Measurements from ENCODE around the gene ITGB6. TPM values are rescaled to one million over a fixed set of nuclear protein-coding genes. Genes with fewer than 3 reads are reported as not detected.

ITGB6 gene
- total RNA-seq, 1 donor from 2014 or later, result 0.99 TPM

DNA sequence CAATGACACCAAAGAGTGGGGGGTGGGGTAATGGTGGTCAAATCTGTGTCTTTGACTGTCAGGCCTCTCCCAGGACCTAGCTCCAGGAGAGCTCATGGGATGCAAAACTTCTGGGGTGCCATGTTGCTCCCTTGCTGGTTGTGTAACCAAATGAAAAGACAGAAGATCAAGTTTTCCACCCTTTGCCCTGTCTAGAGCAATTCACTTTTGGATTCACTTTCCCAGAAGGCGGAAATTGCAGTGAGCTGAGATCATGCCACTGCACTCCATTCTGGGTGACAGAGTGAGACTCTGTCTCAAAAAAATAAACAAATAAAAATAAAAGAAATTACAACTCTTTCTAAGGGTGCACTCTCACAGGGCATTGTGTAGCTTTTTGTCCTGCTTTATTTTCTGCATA, 102.7 kb downstream of the ITGB6 start:
- TF ChIP-seq, protein P1, sequence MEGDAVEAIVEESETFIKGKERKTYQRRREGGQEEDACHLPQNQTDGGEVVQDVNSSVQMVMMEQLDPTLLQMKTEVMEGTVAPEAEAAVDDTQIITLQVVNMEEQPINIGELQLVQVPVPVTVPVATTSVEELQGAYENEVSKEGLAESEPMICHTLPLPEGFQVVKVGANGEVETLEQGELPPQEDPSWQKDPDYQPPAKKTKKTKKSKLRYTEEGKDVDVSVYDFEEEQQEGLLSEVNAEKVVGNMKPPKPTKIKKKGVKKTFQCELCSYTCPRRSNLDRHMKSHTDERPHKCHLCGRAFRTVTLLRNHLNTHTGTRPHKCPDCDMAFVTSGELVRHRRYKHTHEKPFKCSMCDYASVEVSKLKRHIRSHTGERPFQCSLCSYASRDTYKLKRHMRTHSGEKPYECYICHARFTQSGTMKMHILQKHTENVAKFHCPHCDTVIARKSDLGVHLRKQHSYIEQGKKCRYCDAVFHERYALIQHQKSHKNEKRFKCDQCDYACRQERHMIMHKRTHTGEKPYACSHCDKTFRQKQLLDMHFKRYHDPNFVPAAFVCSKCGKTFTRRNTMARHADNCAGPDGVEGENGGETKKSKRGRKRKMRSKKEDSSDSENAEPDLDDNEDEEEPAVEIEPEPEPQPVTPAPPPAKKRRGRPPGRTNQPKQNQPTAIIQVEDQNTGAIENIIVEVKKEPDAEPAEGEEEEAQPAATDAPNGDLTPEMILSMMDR (IDR thresholded peaks at IDR 0.05; ENCODE audit: borderline replicate concordance), result no peak
- H3K4me3 ChIP-seq, result no peak overlapping the region
- peaks cover 19% of the 10 kb centered on the region for H3K9me3 ChIP-seq (replicated peaks)
- no peak overlapping the region for H3K27ac ChIP-seq (replicated peaks)
- no peaks in the 10 kb centered on the region for H3K27me3 ChIP-seq (ENCODE audit: low read depth)
- H3K36me3 ChIP-seq, result no peaks in the 10 kb centered on the region
- DNase-seq, result no peak
- H3K4me1 ChIP-seq, result no peaks in the 10 kb centered on the region
- intact Hi-C loops (cut with micrococcal nuclease), result no loop called here

- intact Hi-C loops (cut with micrococcal nuclease), result no loop called here
- no peaks in the 10 kb centered on the region for H3K4me1 ChIP-seq
Measured at GRCh38 chr2:160096409-160096808, 103.7 kb downstream of the ITGB6 start.

GRCh38 chr2:160092445-160092844, 107.6 kb downstream of the ITGB6 start:
- Histone ChIP-seq H3K4me1 (no peaks in the 10 kb centered on the region), H3K27me3 (ENCODE audit: low read depth) (no peaks in the 10 kb centered on the region), H3K9me3 (replicated peaks) (peaks cover 62% of the 10 kb centered on the region), H3K27ac (replicated peaks) (no peak overlapping the region), H3K4me3 (no peak overlapping the region), H3K36me3 (no peaks in the 10 kb centered on the region)
- TF ChIP-seq, protein P1 (IDR thresholded peaks at IDR 0.05; ENCODE audit: borderline replicate concordance), result no peak
- intact Hi-C loops (cut with micrococcal nuclease), result no loop called here
- no peak for DNase-seq

More at GRCh38 chr2:160096409-160096808, 103.7 kb downstream of the ITGB6 start:
- Histone ChIP-seq H3K36me3 (no peaks in the 10 kb centered on the region), H3K9me3 (replicated peaks) (peaks cover 23% of the 10 kb centered on the region), H3K4me3 (no peak overlapping the region), H3K27ac (replicated peaks) (no peak overlapping the region), H3K27me3 (ENCODE audit: low read depth) (no peaks in the 10 kb centered on the region)
- DNase-seq, result no peak
- TF ChIP-seq, protein P1 (IDR thresholded peaks at IDR 0.05; ENCODE audit: borderline replicate concordance), result no peak

GRCh38 chr2:160091381-160091780, 108.7 kb downstream of the ITGB6 start:
- no peaks in the 10 kb centered on the region for H3K4me1 ChIP-seq
- no peak overlapping the region for H3K4me3 ChIP-seq
- no peaks in the 10 kb centered on the region for H3K27me3 ChIP-seq (ENCODE audit: low read depth)
- DNase-seq, result no peak
- H3K27ac ChIP-seq (replicated peaks), result no peak overlapping the region
- H3K36me3 ChIP-seq, result no peaks in the 10 kb centered on the region
- H3K9me3 ChIP-seq (replicated peaks), result peaks cover 73% of the 10 kb centered on the region
- intact Hi-C loops (cut with micrococcal nuclease), result no loop called here
- TF ChIP-seq, protein P1 (IDR thresholded peaks at IDR 0.05; ENCODE audit: borderline replicate concordance), result no peak

DNA sequence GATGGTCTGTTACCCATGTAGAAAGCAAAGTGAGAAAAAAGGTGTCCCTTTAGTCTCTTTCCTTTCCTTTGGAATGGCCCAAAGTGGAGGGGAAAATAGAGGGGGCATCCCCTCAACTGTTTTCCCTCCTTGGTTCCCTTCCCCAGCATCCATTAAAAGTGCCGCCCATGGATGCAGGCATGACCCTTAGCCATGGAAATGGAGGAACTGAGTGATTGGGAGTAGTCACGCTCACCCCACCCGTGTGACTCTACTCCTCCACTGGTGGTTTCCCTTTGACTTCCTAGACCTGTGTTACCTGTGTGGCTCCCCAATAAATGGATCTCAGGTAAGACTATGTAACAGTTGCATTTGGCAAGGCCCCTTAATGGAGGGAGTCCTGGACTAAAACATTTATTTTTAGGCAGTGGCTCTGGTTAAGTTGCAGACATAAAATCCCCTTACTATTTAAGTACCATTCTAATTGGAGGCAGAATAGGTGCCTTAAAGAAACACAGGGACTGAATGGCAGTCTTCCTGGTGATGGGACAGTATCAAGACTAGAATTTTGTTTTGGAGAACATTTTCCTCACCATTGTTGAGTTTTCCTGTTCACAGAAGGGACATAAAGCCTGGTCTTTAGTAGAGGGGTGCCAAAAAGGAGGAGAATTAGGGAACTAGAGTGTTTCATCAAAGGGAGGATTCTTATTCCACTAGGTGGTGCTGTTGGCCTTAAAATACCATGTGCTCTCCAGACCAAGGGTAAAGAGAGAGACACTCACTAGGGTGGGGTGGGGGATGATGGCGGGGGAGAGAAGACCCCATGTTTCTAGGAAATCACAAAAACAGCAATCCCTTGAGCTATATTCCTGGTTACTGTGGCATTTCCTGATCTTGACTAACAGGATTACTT, 112.0 kb downstream of the ITGB6 start:
- Histone ChIP-seq H3K27me3 (ENCODE audit: low read depth) (no peaks in the 10 kb centered on the region), H3K4me3 (no peak overlapping the region), H3K9me3 (replicated peaks) (peaks cover 89% of the 10 kb centered on the region), H3K36me3 (no peaks in the 10 kb centered on the region), H3K4me1 (no peaks in the 10 kb centered on the region), H3K27ac (replicated peaks) (no peak overlapping the region)
- intact Hi-C loops (cut with micrococcal nuclease), result no loop called here
- no peak for DNase-seq
- TF ChIP-seq, protein P1 (IDR thresholded peaks at IDR 0.05; ENCODE audit: borderline replicate concordance), result no peak
